Stomach (tissue), 4 donors: Measurements from ENCODE around the gene RPN1.

ENCODE experiments used
- EP300 ChIP-seq: sonication (generic); formaldehyde crosslinking; IDR thresholded peaks from one replicate; pipeline ENCODE4 v1.6.1; 2017; ENCODE audit warnings: antibody characterized with exemption
- TF ChIP-seq, protein P1 (sequence below), 7 experiments: fragments of 450-650 bp in 4 of 7; fragments of 200-600 bp in 3 of 7; sonication (generic) in 3 of 7; IDR thresholded peaks; one replicate each; pipeline ENCODE4 v1.5.1; 2016 to 2019; ENCODE audit warnings: antibody characterized with exemption in 7 of 7, control low read depth in 2 of 7, mild to moderate bottlenecking in 1 of 7

DNA sequence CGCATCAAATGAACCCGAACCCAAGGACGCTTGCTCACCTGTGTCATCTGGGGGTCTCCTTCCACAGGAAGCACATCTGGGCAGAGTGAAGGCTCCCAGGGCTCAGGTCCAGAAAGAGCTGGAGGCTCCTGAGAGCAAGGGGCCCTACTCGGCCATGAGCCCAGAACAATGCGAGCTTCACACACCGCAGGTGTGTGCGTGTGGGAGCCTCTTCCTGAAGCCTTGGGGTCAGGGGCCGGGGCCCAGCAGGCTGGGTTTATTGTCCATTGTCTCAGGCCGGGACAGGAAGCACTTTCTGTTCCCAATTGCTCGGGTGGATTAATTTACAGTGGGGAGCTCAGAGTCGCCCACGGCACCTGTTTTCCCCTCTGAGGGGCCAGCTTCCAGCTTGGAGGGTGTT is 74.8 kb downstream of the RPN1 start:
- TF ChIP-seq, protein P1, sequence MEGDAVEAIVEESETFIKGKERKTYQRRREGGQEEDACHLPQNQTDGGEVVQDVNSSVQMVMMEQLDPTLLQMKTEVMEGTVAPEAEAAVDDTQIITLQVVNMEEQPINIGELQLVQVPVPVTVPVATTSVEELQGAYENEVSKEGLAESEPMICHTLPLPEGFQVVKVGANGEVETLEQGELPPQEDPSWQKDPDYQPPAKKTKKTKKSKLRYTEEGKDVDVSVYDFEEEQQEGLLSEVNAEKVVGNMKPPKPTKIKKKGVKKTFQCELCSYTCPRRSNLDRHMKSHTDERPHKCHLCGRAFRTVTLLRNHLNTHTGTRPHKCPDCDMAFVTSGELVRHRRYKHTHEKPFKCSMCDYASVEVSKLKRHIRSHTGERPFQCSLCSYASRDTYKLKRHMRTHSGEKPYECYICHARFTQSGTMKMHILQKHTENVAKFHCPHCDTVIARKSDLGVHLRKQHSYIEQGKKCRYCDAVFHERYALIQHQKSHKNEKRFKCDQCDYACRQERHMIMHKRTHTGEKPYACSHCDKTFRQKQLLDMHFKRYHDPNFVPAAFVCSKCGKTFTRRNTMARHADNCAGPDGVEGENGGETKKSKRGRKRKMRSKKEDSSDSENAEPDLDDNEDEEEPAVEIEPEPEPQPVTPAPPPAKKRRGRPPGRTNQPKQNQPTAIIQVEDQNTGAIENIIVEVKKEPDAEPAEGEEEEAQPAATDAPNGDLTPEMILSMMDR (IDR thresholded peaks at IDR 0.05): no peak
- TF ChIP-seq EP300: no peak
